22Rv1 (cell line): Measurements from ENCODE around the gene IVD.

Experiments used
- ZFX ChIP-seq: fragments of 450-650 bp; IDR thresholded peaks from 2 replicates; pipeline ENCODE4 v1.6.1; 2017; ENCODE audit warnings: antibody characterized with exemption, borderline replicate concordance
- TF ChIP-seq, protein P1 (sequence below): fragments of 450-650 bp; IDR thresholded peaks from 2 replicates; pipeline ENCODE4 v1.5.1; 2017; ENCODE audit warnings: mild to moderate bottlenecking

DNA sequence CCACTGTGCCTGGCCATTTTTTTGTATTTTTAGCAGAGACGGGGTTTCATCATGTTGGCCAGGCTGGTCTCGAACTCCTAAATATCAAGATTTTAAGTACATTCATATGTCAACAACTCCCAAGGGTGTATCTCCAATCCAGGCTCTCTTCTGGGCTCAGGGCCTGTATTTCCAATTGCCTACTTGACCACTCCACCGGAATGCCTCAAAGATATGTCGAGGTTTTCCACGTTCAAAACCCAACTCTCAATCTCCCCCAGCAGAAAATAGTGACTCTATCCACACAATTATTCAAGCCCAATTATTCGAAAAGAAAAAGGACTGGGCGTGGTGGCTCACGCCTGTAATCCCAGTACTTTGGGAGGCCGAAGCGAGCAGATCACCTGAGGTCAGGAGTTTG, 25.0 kb upstream of the IVD start:
- TF ChIP-seq, protein P1, sequence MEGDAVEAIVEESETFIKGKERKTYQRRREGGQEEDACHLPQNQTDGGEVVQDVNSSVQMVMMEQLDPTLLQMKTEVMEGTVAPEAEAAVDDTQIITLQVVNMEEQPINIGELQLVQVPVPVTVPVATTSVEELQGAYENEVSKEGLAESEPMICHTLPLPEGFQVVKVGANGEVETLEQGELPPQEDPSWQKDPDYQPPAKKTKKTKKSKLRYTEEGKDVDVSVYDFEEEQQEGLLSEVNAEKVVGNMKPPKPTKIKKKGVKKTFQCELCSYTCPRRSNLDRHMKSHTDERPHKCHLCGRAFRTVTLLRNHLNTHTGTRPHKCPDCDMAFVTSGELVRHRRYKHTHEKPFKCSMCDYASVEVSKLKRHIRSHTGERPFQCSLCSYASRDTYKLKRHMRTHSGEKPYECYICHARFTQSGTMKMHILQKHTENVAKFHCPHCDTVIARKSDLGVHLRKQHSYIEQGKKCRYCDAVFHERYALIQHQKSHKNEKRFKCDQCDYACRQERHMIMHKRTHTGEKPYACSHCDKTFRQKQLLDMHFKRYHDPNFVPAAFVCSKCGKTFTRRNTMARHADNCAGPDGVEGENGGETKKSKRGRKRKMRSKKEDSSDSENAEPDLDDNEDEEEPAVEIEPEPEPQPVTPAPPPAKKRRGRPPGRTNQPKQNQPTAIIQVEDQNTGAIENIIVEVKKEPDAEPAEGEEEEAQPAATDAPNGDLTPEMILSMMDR: no peak
- TF ChIP-seq ZFX: no peak
